A549 (cell line): ENCODE results near the gene TIMD4.

Experiments used
- ATOH8 ChIP-seq: fragments of 250-450 bp; sonication (Bioruptor Pico); IDR thresholded peaks from 2 replicates; pipeline ENCODE4 v1.5.0; 2020; ENCODE audit warnings: low read depth, mild to moderate bottlenecking, moderate library complexity
- CTCF ChIP-seq: fragments of >200 bp; sonication (Bioruptor Twin); formaldehyde crosslinking; IDR thresholded peaks from 3 replicates; pipeline ENCODE4 v1.5.1; 2016
- E2F6 ChIP-seq: IDR thresholded peaks from 2 replicates; pipeline ENCODE4 v1.6.1; 2012; ENCODE audit warnings: low read depth, borderline replicate concordance
- HMGXB4 ChIP-seq: fragments of 250-450 bp; sonication (Bioruptor Pico); IDR thresholded peaks from 2 replicates; pipeline ENCODE4 v1.5.0; 2021; ENCODE audit warnings: mild to moderate bottlenecking, moderate library complexity, borderline replicate concordance
- KDM1A ChIP-seq: fragments of 200-600 bp; sonication (generic); IDR thresholded peaks from 2 replicates; pipeline ENCODE4 v1.6.1; 2016; ENCODE audit warnings: low read depth, mild to moderate bottlenecking
- NPAS2 ChIP-seq: fragments of 250-450 bp; sonication (Bioruptor Pico); IDR thresholded peaks from 2 replicates; pipeline ENCODE4 v1.8.0; 2022; ENCODE audit warnings: mild to moderate bottlenecking, moderate library complexity, borderline replicate concordance
- POLR2A ChIP-seq: IDR thresholded peaks from 2 replicates; pipeline ENCODE4 v1.6.1; 2012; ENCODE audit warnings: mild to moderate bottlenecking, low read length
- RAD21 ChIP-seq, 2 experiments: fragments of >200 bp in 1 of 2; sonication (Bioruptor Twin) in 1 of 2; formaldehyde crosslinking in 1 of 2; IDR thresholded peaks in 1 of 2; conservative IDR thresholded peaks in 1 of 2; 2 replicates in 1 of 2; 3 replicates in 1 of 2; pipeline ENCODE4 v1.6.1; 2012 to 2018; ENCODE audit warnings: inconsistent platforms in 1 of 2
- RNF2 ChIP-seq: fragments of 200-600 bp; sonication (generic); IDR thresholded peaks from 2 replicates; pipeline ENCODE4 v1.6.1; 2016; ENCODE audit warnings: low read depth, mild to moderate bottlenecking, antibody characterized with exemption, moderate library complexity, borderline replicate concordance
- SMC3 ChIP-seq: fragments of >200 bp; sonication (Bioruptor Twin); formaldehyde crosslinking; IDR thresholded peaks from 3 replicates; pipeline ENCODE4 v1.6.1; 2018; ENCODE audit warnings: inconsistent platforms
- TP53 ChIP-seq: fragments of 250-450 bp; sonication (Bioruptor Pico); IDR thresholded peaks from 2 replicates; pipeline ENCODE4 v1.5.0; 2021; ENCODE audit warnings: mild to moderate bottlenecking, moderate library complexity

- TF ChIP-seq KDM1A: no peak
- no peak for TF ChIP-seq CTCF
- no peak for TF ChIP-seq NPAS2 (CRISPR knock-in tag)
- no peak for TF ChIP-seq E2F6
- TF ChIP-seq TP53 (CRISPR knock-in tag): no peak
- TF ChIP-seq RAD21 (conservative IDR thresholded peaks at IDR 0.05 in 1 of 2, IDR thresholded peaks at IDR 0.05 in 1 of 2): no peak
- no peak for TF ChIP-seq SMC3
- no peak for TF ChIP-seq POLR2A
- TF ChIP-seq ATOH8 (CRISPR knock-in tag): no peak
- TF ChIP-seq RNF2: no peak
- no peak for TF ChIP-seq HMGXB4 (CRISPR knock-in tag)
These were observed 15.1 kb downstream of the TIMD4 start for GRCh38 chr5:156947925-156948324.
